GM23338 (cell line): ENCODE results near the gene CD300LB.

Experiments
- CREB1 ChIP-seq: fragments of 250-450 bp; sonication (Bioruptor Pico); IDR thresholded peaks from 2 replicates; pipeline ENCODE4 v1.5.0; 2020; ENCODE audit warnings: low read depth, mild to moderate bottlenecking, moderate library complexity
- EZH2 ChIP-seq: fragments of 200-600 bp; sonication (generic); IDR thresholded peaks from one replicate; pipeline ENCODE4 v1.8.0; 2017; ENCODE audit warnings: antibody characterized with exemption, mild to moderate bottlenecking, low read depth; ENCODE audit not compliant: unreplicated experiment
- EZH2phosphoT487 ChIP-seq: fragments of 200-600 bp; sonication (generic); IDR thresholded peaks from one replicate; pipeline ENCODE4 v1.8.1; 2018; ENCODE audit warnings: antibody characterized with exemption; ENCODE audit not compliant: unreplicated experiment
- JUNB ChIP-seq: IDR thresholded peaks from one replicate; pipeline ENCODE4 v1.6.1; 2016; ENCODE audit warnings: antibody characterized with exemption; ENCODE audit not compliant: unreplicated experiment
- NANOG ChIP-seq: IDR thresholded peaks from 2 replicates; pipeline ENCODE4 v1.6.1; 2016; ENCODE audit warnings: antibody characterized with exemption, borderline replicate concordance
- POLR2AphosphoS5 ChIP-seq: IDR thresholded peaks from 2 replicates; pipeline ENCODE4 v1.6.1; 2016; ENCODE audit warnings: antibody characterized with exemption, low read depth
- STAT1 ChIP-seq: IDR thresholded peaks from one replicate; pipeline ENCODE4 v1.6.1; 2016; ENCODE audit warnings: antibody characterized with exemption; ENCODE audit not compliant: unreplicated experiment
- ZNF114 ChIP-seq: fragments of 250-450 bp; sonication (Bioruptor Pico); IDR thresholded peaks from 2 replicates; pipeline ENCODE4 v1.5.0; 2020; ENCODE audit warnings: mild to moderate bottlenecking, moderate library complexity
- ZNF331 ChIP-seq: fragments of 250-450 bp; sonication (Bioruptor Pico); IDR thresholded peaks from 2 replicates; pipeline ENCODE4 v1.5.0; 2020; ENCODE audit warnings: low read depth, mild to moderate bottlenecking, moderate library complexity
- TF ChIP-seq, protein P1 (sequence below), 2 experiments: fragments of 200-600 bp in 1 of 2; sonication (generic) in 1 of 2; conservative IDR thresholded peaks; 2 replicates each; pipeline versions ENCODE4 v1.5.1 to v1.6.1; 2016 to 2017; ENCODE audit warnings: antibody characterized with exemption in 2 of 2, low read depth in 2 of 2, mild to moderate bottlenecking in 2 of 2, moderate library complexity in 1 of 2
- TF ChIP-seq, protein P2 (sequence below): IDR thresholded peaks from one replicate; pipeline ENCODE4 v1.6.1; 2018; ENCODE audit warnings: antibody characterized with exemption; ENCODE audit not compliant: unreplicated experiment
- TF ChIP-seq, protein P3 (sequence below): IDR thresholded peaks from 2 replicates; pipeline ENCODE4 v1.6.1; 2016; ENCODE audit warnings: antibody characterized with exemption
- TF ChIP-seq, protein P4 (sequence below): fragments of 250-450 bp; sonication (Bioruptor Pico); IDR thresholded peaks from 2 replicates; pipeline ENCODE4 v1.5.0; 2020; ENCODE audit warnings: mild to moderate bottlenecking, moderate library complexity

DNA sequence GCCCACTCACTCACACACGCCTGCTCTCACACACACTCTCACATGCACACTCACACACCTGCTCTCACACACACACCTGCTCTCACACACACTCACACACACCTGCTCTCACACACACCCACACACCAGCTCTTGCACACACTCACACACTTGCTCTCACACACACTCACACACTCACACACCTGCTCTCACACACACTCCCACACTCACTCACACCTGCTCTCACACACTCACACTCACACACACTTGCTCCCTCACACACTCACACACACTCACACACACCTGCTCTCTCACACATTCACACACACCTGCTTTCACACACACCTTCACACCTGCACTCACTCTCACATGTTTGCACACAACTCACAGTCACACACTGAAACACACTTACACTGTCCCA is 32.1 kb upstream of the CD300LB start:
- no peak for TF ChIP-seq EZH2
- TF ChIP-seq, protein P1, sequence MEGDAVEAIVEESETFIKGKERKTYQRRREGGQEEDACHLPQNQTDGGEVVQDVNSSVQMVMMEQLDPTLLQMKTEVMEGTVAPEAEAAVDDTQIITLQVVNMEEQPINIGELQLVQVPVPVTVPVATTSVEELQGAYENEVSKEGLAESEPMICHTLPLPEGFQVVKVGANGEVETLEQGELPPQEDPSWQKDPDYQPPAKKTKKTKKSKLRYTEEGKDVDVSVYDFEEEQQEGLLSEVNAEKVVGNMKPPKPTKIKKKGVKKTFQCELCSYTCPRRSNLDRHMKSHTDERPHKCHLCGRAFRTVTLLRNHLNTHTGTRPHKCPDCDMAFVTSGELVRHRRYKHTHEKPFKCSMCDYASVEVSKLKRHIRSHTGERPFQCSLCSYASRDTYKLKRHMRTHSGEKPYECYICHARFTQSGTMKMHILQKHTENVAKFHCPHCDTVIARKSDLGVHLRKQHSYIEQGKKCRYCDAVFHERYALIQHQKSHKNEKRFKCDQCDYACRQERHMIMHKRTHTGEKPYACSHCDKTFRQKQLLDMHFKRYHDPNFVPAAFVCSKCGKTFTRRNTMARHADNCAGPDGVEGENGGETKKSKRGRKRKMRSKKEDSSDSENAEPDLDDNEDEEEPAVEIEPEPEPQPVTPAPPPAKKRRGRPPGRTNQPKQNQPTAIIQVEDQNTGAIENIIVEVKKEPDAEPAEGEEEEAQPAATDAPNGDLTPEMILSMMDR (conservative IDR thresholded peaks at IDR 0.05; ENCODE audit: low read depth in 2 of 2): no peak
- TF ChIP-seq NANOG: no peak
- TF ChIP-seq POLR2AphosphoS5: no peak
- TF ChIP-seq, protein P2, sequence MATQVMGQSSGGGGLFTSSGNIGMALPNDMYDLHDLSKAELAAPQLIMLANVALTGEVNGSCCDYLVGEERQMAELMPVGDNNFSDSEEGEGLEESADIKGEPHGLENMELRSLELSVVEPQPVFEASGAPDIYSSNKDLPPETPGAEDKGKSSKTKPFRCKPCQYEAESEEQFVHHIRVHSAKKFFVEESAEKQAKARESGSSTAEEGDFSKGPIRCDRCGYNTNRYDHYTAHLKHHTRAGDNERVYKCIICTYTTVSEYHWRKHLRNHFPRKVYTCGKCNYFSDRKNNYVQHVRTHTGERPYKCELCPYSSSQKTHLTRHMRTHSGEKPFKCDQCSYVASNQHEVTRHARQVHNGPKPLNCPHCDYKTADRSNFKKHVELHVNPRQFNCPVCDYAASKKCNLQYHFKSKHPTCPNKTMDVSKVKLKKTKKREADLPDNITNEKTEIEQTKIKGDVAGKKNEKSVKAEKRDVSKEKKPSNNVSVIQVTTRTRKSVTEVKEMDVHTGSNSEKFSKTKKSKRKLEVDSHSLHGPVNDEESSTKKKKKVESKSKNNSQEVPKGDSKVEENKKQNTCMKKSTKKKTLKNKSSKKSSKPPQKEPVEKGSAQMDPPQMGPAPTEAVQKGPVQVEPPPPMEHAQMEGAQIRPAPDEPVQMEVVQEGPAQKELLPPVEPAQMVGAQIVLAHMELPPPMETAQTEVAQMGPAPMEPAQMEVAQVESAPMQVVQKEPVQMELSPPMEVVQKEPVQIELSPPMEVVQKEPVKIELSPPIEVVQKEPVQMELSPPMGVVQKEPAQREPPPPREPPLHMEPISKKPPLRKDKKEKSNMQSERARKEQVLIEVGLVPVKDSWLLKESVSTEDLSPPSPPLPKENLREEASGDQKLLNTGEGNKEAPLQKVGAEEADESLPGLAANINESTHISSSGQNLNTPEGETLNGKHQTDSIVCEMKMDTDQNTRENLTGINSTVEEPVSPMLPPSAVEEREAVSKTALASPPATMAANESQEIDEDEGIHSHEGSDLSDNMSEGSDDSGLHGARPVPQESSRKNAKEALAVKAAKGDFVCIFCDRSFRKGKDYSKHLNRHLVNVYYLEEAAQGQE: no peak
- no peak for TF ChIP-seq EZH2phosphoT487
- TF ChIP-seq STAT1: no peak
- TF ChIP-seq, protein P3, sequence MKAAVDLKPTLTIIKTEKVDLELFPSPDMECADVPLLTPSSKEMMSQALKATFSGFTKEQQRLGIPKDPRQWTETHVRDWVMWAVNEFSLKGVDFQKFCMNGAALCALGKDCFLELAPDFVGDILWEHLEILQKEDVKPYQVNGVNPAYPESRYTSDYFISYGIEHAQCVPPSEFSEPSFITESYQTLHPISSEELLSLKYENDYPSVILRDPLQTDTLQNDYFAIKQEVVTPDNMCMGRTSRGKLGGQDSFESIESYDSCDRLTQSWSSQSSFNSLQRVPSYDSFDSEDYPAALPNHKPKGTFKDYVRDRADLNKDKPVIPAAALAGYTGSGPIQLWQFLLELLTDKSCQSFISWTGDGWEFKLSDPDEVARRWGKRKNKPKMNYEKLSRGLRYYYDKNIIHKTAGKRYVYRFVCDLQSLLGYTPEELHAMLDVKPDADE: no peak
- TF ChIP-seq ZNF331: no peak
- no peak for TF ChIP-seq CREB1 (CRISPR knock-in tag)
- no peak for TF ChIP-seq JUNB
- no peak for TF ChIP-seq ZNF114 (CRISPR knock-in tag)
- TF ChIP-seq, protein P4, sequence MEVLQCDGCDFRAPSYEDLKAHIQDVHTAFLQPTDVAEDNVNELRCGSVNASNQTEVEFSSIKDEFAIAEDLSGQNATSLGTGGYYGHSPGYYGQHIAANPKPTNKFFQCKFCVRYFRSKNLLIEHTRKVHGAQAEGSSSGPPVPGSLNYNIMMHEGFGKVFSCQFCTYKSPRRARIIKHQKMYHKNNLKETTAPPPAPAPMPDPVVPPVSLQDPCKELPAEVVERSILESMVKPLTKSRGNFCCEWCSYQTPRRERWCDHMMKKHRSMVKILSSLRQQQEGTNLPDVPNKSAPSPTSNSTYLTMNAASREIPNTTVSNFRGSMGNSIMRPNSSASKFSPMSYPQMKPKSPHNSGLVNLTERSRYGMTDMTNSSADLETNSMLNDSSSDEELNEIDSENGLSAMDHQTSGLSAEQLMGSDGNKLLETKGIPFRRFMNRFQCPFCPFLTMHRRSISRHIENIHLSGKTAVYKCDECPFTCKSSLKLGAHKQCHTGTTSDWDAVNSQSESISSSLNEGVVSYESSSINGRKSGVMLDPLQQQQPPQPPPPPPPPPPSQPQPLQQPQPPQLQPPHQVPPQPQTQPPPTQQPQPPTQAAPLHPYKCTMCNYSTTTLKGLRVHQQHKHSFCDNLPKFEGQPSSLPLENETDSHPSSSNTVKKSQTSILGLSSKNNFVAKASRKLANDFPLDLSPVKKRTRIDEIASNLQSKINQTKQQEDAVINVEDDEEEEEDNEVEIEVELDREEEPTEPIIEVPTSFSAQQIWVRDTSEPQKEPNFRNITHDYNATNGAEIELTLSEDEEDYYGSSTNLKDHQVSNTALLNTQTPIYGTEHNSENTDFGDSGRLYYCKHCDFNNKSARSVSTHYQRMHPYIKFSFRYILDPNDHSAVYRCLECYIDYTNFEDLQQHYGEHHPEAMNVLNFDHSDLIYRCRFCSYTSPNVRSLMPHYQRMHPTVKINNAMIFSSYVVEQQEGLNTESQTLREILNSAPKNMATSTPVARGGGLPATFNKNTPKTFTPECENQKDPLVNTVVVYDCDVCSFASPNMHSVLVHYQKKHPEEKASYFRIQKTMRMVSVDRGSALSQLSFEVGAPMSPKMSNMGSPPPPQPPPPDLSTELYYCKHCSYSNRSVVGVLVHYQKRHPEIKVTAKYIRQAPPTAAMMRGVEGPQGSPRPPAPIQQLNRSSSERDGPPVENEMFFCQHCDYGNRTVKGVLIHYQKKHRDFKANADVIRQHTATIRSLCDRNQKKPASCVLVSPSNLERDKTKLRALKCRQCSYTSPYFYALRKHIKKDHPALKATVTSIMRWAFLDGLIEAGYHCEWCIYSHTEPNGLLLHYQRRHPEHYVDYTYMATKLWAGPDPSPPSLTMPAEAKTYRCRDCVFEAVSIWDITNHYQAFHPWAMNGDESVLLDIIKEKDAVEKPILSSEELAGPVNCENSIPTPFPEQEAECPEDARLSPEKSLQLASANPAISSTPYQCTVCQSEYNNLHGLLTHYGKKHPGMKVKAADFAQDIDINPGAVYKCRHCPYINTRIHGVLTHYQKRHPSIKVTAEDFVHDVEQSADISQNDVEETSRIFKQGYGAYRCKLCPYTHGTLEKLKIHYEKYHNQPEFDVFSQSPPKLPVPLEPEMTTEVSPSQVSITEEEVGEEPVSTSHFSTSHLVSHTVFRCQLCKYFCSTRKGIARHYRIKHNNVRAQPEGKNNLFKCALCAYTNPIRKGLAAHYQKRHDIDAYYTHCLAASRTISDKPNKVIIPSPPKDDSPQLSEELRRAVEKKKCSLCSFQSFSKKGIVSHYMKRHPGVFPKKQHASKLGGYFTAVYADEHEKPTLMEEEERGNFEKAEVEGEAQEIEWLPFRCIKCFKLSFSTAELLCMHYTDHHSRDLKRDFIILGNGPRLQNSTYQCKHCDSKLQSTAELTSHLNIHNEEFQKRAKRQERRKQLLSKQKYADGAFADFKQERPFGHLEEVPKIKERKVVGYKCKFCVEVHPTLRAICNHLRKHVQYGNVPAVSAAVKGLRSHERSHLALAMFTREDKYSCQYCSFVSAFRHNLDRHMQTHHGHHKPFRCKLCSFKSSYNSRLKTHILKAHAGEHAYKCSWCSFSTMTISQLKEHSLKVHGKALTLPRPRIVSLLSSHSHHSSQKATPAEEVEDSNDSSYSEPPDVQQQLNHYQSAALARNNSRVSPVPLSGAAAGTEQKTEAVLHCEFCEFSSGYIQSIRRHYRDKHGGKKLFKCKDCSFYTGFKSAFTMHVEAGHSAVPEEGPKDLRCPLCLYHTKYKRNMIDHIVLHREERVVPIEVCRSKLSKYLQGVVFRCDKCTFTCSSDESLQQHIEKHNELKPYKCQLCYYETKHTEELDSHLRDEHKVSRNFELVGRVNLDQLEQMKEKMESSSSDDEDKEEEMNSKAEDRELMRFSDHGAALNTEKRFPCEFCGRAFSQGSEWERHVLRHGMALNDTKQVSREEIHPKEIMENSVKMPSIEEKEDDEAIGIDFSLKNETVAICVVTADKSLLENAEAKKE (CRISPR knock-in tag): no peak
